Stimulated activated memory B cell treated with anti-CD40 and anti-IgM and Interleukin-4, amounts not matched to agents 10 μg/mL and 1 μg/mL and 100 μg/mL, for 72 hours (primary cell): ENCODE results near the gene CD209.
"Not testable (repeated sequence)": the region's sequence is repeated elsewhere in the genome, so short reads cannot be mapped to it uniquely, and the experiment has no call there.

Source experiments
- ATAC-seq: fragments of 150-1000 bp; cut with Tn5 transposase; 2 replicates; pipeline ENCODE4 v1.10.0; 2021
- H3K27ac Mint-ChIP-seq: one replicate; pipeline ENCODE4 v1.8.0; 2022; ENCODE audit warnings: mild to moderate bottlenecking, mixed read lengths
- H3K27me3 Mint-ChIP-seq: one replicate; pipeline ENCODE4 v1.8.0; 2022; ENCODE audit warnings: mixed read lengths
- H3K36me3 Mint-ChIP-seq: one replicate; pipeline ENCODE4 v1.8.0; 2022; ENCODE audit warnings: mixed read lengths
- H3K4me1 Mint-ChIP-seq: one replicate; pipeline ENCODE4 v1.8.0; 2022; ENCODE audit warnings: mixed read lengths
- H3K4me3 Mint-ChIP-seq: one replicate; pipeline ENCODE4 v1.8.0; 2022; ENCODE audit warnings: mild to moderate bottlenecking, moderate library complexity, mixed read lengths
- H3K9me3 Mint-ChIP-seq: one replicate; pipeline ENCODE4 v1.8.0; 2022; ENCODE audit warnings: mixed read lengths

Gene CD209

GRCh38 chr19:7779631-7780486 is 32.5 kb upstream of the CD209 start:
- Mint-ChIP-seq H3K9me3 (peaks cover 3% of the 10 kb centered on the region), H3K36me3 (no peaks in the 10 kb centered on the region), H3K27ac (no peak overlapping the region), H3K4me3 (no peak overlapping the region), H3K4me1 (peaks cover 8% of the 10 kb centered on the region), H3K27me3 (peaks cover 21% of the 10 kb centered on the region)
- no peak for ATAC-seq

GRCh38 chr19:7778081-7778480 is 30.7 kb upstream of the CD209 start:
- no peaks in the 10 kb centered on the region for H3K36me3 Mint-ChIP-seq
- no peaks in the 10 kb centered on the region for H3K9me3 Mint-ChIP-seq
- peaks cover 11% of the 10 kb centered on the region for H3K4me1 Mint-ChIP-seq
- no peak overlapping the region for H3K27ac Mint-ChIP-seq
- peaks cover 9% of the 10 kb centered on the region for H3K27me3 Mint-ChIP-seq
- no peak overlapping the region for H3K4me3 Mint-ChIP-seq
- no peak for ATAC-seq

GRCh38 chr19:7775761-7776160 is 28.4 kb upstream of the CD209 start:
- Mint-ChIP-seq H3K4me3 (no peak overlapping the region), H3K27ac (no peak overlapping the region), H3K36me3 (no peaks in the 10 kb centered on the region), H3K4me1 (peaks cover 23% of the 10 kb centered on the region), H3K27me3 (no peaks in the 10 kb centered on the region), H3K9me3 (no peaks in the 10 kb centered on the region)
- no peak for ATAC-seq

- no peak overlapping the region for H3K27ac Mint-ChIP-seq
- peaks cover 23% of the 10 kb centered on the region for H3K4me1 Mint-ChIP-seq
- H3K9me3 Mint-ChIP-seq, result no peaks in the 10 kb centered on the region
- H3K4me3 Mint-ChIP-seq, result no peak overlapping the region
- no peaks in the 10 kb centered on the region for H3K36me3 Mint-ChIP-seq
- no peak for ATAC-seq
- H3K27me3 Mint-ChIP-seq, result no peaks in the 10 kb centered on the region
These were observed 26.5 kb upstream of the CD209 start for GRCh38 chr19:7773841-7774240.

- Mint-ChIP-seq H3K4me3 (no peak overlapping the region), H3K27ac (peak overlapping the region; percentile 7), H3K9me3 (no peaks in the 10 kb centered on the region), H3K36me3 (no peaks in the 10 kb centered on the region), H3K4me1 (peaks cover 16% of the 10 kb centered on the region), H3K27me3 (peaks cover 6% of the 10 kb centered on the region)
- peak; percentile 82 for ATAC-seq
These were observed 25.5 kb upstream of the CD209 start for GRCh38 chr19:7772752-7773291.

GRCh38 chr19:7771072-7771471 is 23.7 kb upstream of the CD209 start:
- ATAC-seq, result no peak
- peaks cover 15% of the 10 kb centered on the region for H3K4me1 Mint-ChIP-seq
- H3K27me3 Mint-ChIP-seq, result peaks cover 11% of the 10 kb centered on the region
- H3K27ac Mint-ChIP-seq, result peak overlapping the region; percentile 7
- H3K9me3 Mint-ChIP-seq, result no peaks in the 10 kb centered on the region
- H3K36me3 Mint-ChIP-seq, result no peaks in the 10 kb centered on the region
- no peak overlapping the region for H3K4me3 Mint-ChIP-seq

GRCh38 chr19:7769171-7769570 is 21.8 kb upstream of the CD209 start:
- H3K9me3 Mint-ChIP-seq, result no peaks in the 10 kb centered on the region
- H3K27ac Mint-ChIP-seq, result no peak overlapping the region
- no peak for ATAC-seq
- no peaks in the 10 kb centered on the region for H3K36me3 Mint-ChIP-seq
- peaks cover 11% of the 10 kb centered on the region for H3K27me3 Mint-ChIP-seq
- H3K4me1 Mint-ChIP-seq, result peaks cover 15% of the 10 kb centered on the region
- H3K4me3 Mint-ChIP-seq, result no peak overlapping the region

GRCh38 chr19:7767487-7767886 is 20.2 kb upstream of the CD209 start:
- no peak overlapping the region for H3K27ac Mint-ChIP-seq
- no peak for ATAC-seq
- no peaks in the 10 kb centered on the region for H3K9me3 Mint-ChIP-seq
- no peaks in the 10 kb centered on the region for H3K36me3 Mint-ChIP-seq
- peaks cover 28% of the 10 kb centered on the region for H3K27me3 Mint-ChIP-seq
- H3K4me1 Mint-ChIP-seq, result peaks cover 18% of the 10 kb centered on the region
- H3K4me3 Mint-ChIP-seq, result no peak overlapping the region

GRCh38 chr19:7766535-7766934 is 19.2 kb upstream of the CD209 start:
- Mint-ChIP-seq H3K4me3 (no peak overlapping the region), H3K36me3 (no peaks in the 10 kb centered on the region), H3K27ac (no peak overlapping the region), H3K4me1 (peaks cover 14% of the 10 kb centered on the region), H3K9me3 (no peaks in the 10 kb centered on the region), H3K27me3 (peaks cover 29% of the 10 kb centered on the region)
- ATAC-seq, result no peak

GRCh38 chr19:7765043-7765442 is 17.7 kb upstream of the CD209 start:
- Mint-ChIP-seq H3K27me3 (peaks cover 29% of the 10 kb centered on the region), H3K4me1 (peaks cover 11% of the 10 kb centered on the region)
- not testable (repeated sequence) for H3K4me3 Mint-ChIP-seq, ATAC-seq, H3K36me3 Mint-ChIP-seq, H3K9me3 Mint-ChIP-seq, H3K27ac Mint-ChIP-seq

GRCh38 chr19:7764157-7764556 is 16.8 kb upstream of the CD209 start:
- not testable (repeated sequence) for ATAC-seq, H3K36me3 Mint-ChIP-seq, H3K9me3 Mint-ChIP-seq, H3K4me3 Mint-ChIP-seq, H3K27ac Mint-ChIP-seq
- Mint-ChIP-seq H3K27me3 (peaks cover 29% of the 10 kb centered on the region), H3K4me1 (peaks cover 11% of the 10 kb centered on the region)

- H3K9me3 Mint-ChIP-seq, result peaks cover 8% of the 10 kb centered on the region
- H3K27ac Mint-ChIP-seq, result peak overlapping the region; percentile 33
- no peak overlapping the region for H3K4me3 Mint-ChIP-seq
- ATAC-seq, result no peak
- peaks cover 4% of the 10 kb centered on the region for H3K36me3 Mint-ChIP-seq
- peaks cover 29% of the 10 kb centered on the region for H3K27me3 Mint-ChIP-seq
- peaks cover 11% of the 10 kb centered on the region for H3K4me1 Mint-ChIP-seq
These were observed 16.4 kb upstream of the CD209 start for GRCh38 chr19:7763696-7764095.

- Mint-ChIP-seq H3K27me3 (peaks cover 23% of the 10 kb centered on the region), H3K36me3 (peaks cover 4% of the 10 kb centered on the region), H3K4me1 (peaks cover 11% of the 10 kb centered on the region), H3K4me3 (no peak within 1 kb of the TSS), H3K9me3 (peaks cover 11% of the 10 kb centered on the region), H3K27ac (peak within 1 kb of the TSS; percentile 33)
- no peak for ATAC-seq
These were observed 15.5 kb upstream of the CD209 start, which contains the start of gene CLEC4M for GRCh38 chr19:7762719-7763293. Gene CLEC4M (plus strand): TSS chr19:7763243. CDS start chr19:7763267, 24 bp downstream.

GRCh38 chr19:7759156-7759555 is 11.8 kb upstream of the CD209 start:
- Mint-ChIP-seq H3K9me3 (peaks cover 32% of the 10 kb centered on the region), H3K27ac (no peak overlapping the region), H3K4me1 (peaks cover 18% of the 10 kb centered on the region), H3K36me3 (peaks cover 18% of the 10 kb centered on the region), H3K4me3 (no peak overlapping the region), H3K27me3 (peaks cover 17% of the 10 kb centered on the region)
- ATAC-seq, result no peak

- no peak for ATAC-seq
- H3K27me3 Mint-ChIP-seq, result no peaks in the 10 kb centered on the region
- H3K4me3 Mint-ChIP-seq, result no peak overlapping the region
- no peak overlapping the region for H3K27ac Mint-ChIP-seq
- peaks cover 17% of the 10 kb centered on the region for H3K4me1 Mint-ChIP-seq
- H3K36me3 Mint-ChIP-seq, result peaks cover 20% of the 10 kb centered on the region
- peaks cover 36% of the 10 kb centered on the region for H3K9me3 Mint-ChIP-seq
These were observed 10.0 kb upstream of the CD209 start for GRCh38 chr19:7757358-7757757.

GRCh38 chr19:7756258-7756657 is 8.9 kb upstream of the CD209 start:
- Mint-ChIP-seq H3K36me3 (peaks cover 25% of the 10 kb centered on the region), H3K9me3 (peaks cover 41% of the 10 kb centered on the region)

More at GRCh38 chr19:7756258-7756657, 8.9 kb upstream of the CD209 start:
- Mint-ChIP-seq H3K4me1 (peaks cover 25% of the 10 kb centered on the region), H3K4me3 (no peak overlapping the region), H3K27me3 (no peaks in the 10 kb centered on the region), H3K27ac (no peak overlapping the region)
- no peak for ATAC-seq
